ENCODE data around the gene FAM118A. TPM values are rescaled to one million over a fixed set of nuclear protein-coding genes. Genes with fewer than 3 reads are reported as not detected.

Gene FAM118A
- total RNA-seq, 2 donors from 2014 or later, result 60.8 to 215 TPM

DNA sequence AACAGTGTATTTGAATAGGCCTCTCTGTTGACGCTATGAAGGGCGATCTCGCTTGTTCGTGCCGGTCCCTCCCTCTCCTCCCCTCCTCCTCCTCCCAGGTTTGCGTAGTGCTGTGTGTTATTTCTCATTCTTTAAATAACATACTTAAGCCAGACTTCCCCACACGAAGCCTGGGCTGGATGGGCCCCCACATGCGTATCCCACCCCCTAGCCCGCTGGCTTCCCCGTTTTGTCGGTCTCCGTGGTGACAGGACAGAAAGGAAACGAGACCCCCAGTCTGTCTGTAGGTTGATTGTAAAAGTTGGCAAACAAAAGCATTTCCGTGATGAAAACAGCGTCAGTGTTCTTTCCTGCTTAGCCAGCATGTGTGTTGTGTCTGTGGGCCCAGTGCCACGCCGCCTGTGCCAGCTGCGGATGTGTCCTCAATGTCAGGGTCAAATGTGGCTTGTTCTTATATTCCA lies 27.3 kb downstream of the FAM118A start:
- Histone ChIP-seq H3K9me3 (no peaks in the 10 kb centered on the region), H3K4me1 (replicated peaks) (peaks cover 36% of the 10 kb centered on the region), H3K4me3 (peak overlapping the region in 1 of 2 donors; percentile 18), H3K27ac (peak overlapping the region; percentile 85 to 89), H3K36me3 (peaks cover 0 to 8% of the 10 kb centered on the region in 2 donors), H3K27me3 (replicated peaks; ENCODE audit: insufficient read depth) (no peaks in the 10 kb centered on the region)
- peak; percentile 90 for DNase-seq (ENCODE audit: low spot score)
- WGBS, result 10% methylated on average over 18 of the region's 18 CpGs
- peak; percentile 90 for TF ChIP-seq POLR2AphosphoS5 (IDR thresholded peaks at IDR 0.05)
- TF ChIP-seq, protein P1, sequence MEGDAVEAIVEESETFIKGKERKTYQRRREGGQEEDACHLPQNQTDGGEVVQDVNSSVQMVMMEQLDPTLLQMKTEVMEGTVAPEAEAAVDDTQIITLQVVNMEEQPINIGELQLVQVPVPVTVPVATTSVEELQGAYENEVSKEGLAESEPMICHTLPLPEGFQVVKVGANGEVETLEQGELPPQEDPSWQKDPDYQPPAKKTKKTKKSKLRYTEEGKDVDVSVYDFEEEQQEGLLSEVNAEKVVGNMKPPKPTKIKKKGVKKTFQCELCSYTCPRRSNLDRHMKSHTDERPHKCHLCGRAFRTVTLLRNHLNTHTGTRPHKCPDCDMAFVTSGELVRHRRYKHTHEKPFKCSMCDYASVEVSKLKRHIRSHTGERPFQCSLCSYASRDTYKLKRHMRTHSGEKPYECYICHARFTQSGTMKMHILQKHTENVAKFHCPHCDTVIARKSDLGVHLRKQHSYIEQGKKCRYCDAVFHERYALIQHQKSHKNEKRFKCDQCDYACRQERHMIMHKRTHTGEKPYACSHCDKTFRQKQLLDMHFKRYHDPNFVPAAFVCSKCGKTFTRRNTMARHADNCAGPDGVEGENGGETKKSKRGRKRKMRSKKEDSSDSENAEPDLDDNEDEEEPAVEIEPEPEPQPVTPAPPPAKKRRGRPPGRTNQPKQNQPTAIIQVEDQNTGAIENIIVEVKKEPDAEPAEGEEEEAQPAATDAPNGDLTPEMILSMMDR (IDR thresholded peaks at IDR 0.05), result no peak
- intact Hi-C loops (cut with DNase I), result no loop called here

- H3K27ac ChIP-seq, result peak overlapping the region; percentile 85 to 89
- intact Hi-C loops (cut with DNase I), result no loop called here
Observed at GRCh38 chr22:45337536-45337935, 27.8 kb downstream of the FAM118A start.

DNA sequence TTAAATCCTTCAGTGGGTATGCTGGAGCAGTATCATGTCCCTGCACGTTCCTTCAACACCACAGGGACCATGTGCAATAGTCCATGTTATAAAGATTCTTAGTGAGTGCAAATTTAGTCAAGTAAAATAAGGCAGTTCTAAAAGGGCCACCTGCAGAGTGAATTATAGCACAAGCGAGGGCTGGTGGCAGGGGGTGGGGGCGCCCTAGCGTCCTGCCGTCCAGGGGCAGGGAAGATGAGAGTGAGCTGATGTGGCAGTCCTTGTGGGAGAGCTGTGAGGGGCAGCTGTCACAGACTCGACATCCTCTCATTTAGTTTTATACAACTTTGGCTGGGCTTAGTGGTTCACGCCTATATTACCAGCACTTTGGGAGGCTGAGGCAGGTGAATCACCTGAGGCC lies 29.1 kb downstream of the FAM118A start:
- Histone ChIP-seq H3K4me3 (no peak overlapping the region), H3K27me3 (replicated peaks; ENCODE audit: insufficient read depth) (no peaks in the 10 kb centered on the region), H3K9me3 (no peaks in the 10 kb centered on the region), H3K27ac (no peak overlapping the region), H3K36me3 (peaks cover 0 to 8% of the 10 kb centered on the region in 2 donors), H3K4me1 (replicated peaks) (peaks cover 36% of the 10 kb centered on the region)
- TF ChIP-seq POLR2A (IDR thresholded peaks at IDR 0.05) (no peak), POLR2AphosphoS5 (IDR thresholded peaks at IDR 0.05) (no peak)
- TF ChIP-seq, protein P1 (IDR thresholded peaks at IDR 0.05), result no peak
- intact Hi-C loops (cut with DNase I), result no loop called here
- DNase-seq (ENCODE audit: low spot score), result no peak
- 85% methylated on average over 7 of the region's 7 CpGs for WGBS

More at GRCh38 chr22:45337536-45337935, 27.8 kb downstream of the FAM118A start:
- Histone ChIP-seq H3K36me3 (peaks cover 0 to 8% of the 10 kb centered on the region in 2 donors), H3K27me3 (replicated peaks; ENCODE audit: insufficient read depth) (no peaks in the 10 kb centered on the region), H3K4me1 (replicated peaks) (peaks cover 36% of the 10 kb centered on the region), H3K4me3 (peak overlapping the region in 1 of 2 donors; percentile 18), H3K9me3 (no peaks in the 10 kb centered on the region)
- no peak for DNase-seq (ENCODE audit: low spot score)
- TF ChIP-seq POLR2AphosphoS5 (IDR thresholded peaks at IDR 0.05), result no peak
- TF ChIP-seq, protein P1 (IDR thresholded peaks at IDR 0.05), result no peak
- no peak for TF ChIP-seq POLR2A (IDR thresholded peaks at IDR 0.05)
- 77% methylated on average over 9 of the region's 9 CpGs for WGBS

- 85% methylated on average over 8 of the region's 8 CpGs for WGBS
- H3K4me3 ChIP-seq, result no peak overlapping the region
- TF ChIP-seq POLR2A (IDR thresholded peaks at IDR 0.05) (no peak), POLR2AphosphoS5 (IDR thresholded peaks at IDR 0.05) (no peak)
- TF ChIP-seq, protein P1 (IDR thresholded peaks at IDR 0.05), result no peak
- no peaks in the 10 kb centered on the region for H3K9me3 ChIP-seq
- DNase-seq (ENCODE audit: low spot score), result no peak
- no peak overlapping the region for H3K27ac ChIP-seq
- peaks cover 0 to 8% of the 10 kb centered on the region in 2 donors for H3K36me3 ChIP-seq
- intact Hi-C loops (cut with DNase I), result no loop called here
- peaks cover 25% of the 10 kb centered on the region for H3K4me1 ChIP-seq (replicated peaks)
- no peaks in the 10 kb centered on the region for H3K27me3 ChIP-seq (replicated peaks; ENCODE audit: insufficient read depth)
Observed at GRCh38 chr22:45340323-45340722, 30.6 kb downstream of the FAM118A start.

DNA sequence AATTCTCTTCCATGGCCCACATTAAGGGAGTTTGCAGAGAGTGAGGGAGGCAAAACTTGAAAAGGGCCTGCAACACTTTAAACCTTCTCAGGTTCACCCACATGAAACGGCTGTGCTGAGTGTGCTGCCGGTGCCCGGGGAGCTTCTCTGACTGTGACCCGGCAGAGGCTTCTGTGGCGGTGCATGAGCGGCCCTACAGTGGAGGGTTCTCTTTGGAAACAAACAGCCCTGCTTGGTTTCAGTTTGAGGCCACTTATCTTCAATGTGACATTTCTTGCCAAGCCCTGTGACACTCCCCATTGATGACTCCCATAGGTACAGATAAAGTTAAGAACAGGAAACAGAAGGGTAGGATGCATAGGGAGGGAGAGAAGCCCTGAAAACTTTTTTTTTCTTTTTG lies 31.8 kb downstream of the FAM118A start:
- peaks cover 0 to 8% of the 10 kb centered on the region in 2 donors for H3K36me3 ChIP-seq
- no peaks in the 10 kb centered on the region for H3K27me3 ChIP-seq (replicated peaks; ENCODE audit: insufficient read depth)
- no peak overlapping the region for H3K27ac ChIP-seq
- no peaks in the 10 kb centered on the region for H3K9me3 ChIP-seq
- no peak overlapping the region for H3K4me3 ChIP-seq
- peaks cover 14% of the 10 kb centered on the region for H3K4me1 ChIP-seq (replicated peaks)
- no peak for TF ChIP-seq POLR2AphosphoS5 (IDR thresholded peaks at IDR 0.05)
- no peak for TF ChIP-seq POLR2A (IDR thresholded peaks at IDR 0.05)
- TF ChIP-seq, protein P1 (IDR thresholded peaks at IDR 0.05), result no peak
- WGBS, result 79% methylated on average over 6 of the region's 6 CpGs
- no peak for DNase-seq (ENCODE audit: low spot score)
- intact Hi-C loops (cut with DNase I), result no loop called here

All from prostate gland (tissue), 2 donors.